ENCODE data around the gene PRDM2.

Gene PRDM2

DNA sequence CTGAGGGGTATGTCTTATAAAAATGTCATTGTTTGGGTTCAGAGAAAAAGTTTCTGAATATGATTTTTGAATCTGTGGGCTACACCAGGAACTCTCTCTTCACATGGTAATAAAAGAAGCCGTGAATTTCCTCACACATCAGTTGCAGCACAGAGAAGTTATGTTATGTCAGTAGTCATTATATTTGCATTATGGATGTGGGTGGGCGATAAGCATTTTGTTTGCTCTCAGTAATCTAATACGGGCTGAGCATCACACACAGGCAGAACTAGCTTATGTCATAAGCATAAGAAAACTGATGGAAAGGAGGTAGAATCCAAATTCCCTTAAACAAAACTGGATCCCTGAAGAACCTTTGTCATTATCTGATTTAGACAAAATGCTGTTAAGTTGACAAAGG is 70.8 kb downstream of the PRDM2 start:
- no peak overlapping the region for H3K4me3 ChIP-seq (ENCODE audit: low read depth in 1 of 5, low read length in 5 of 5)
- no peaks in the 10 kb centered on the region for H3K9me3 ChIP-seq (ENCODE audit: control insufficient read depth in 5 of 5, low read length in 5 of 5)
- peaks cover 3 to 32% (median 16%) of the 10 kb centered on the region in 5 donors for H3K36me3 ChIP-seq (ENCODE audit: control insufficient read depth in 5 of 5, insufficient read depth in 5 of 5, low read length in 5 of 5)
- peaks cover 3 to 13% (median 11%) of the 10 kb centered on the region in 5 donors for H3K4me1 ChIP-seq (ENCODE audit: control insufficient read depth in 5 of 5, insufficient read depth in 5 of 5, low read length in 5 of 5)
- H3K27me3 ChIP-seq (ENCODE audit: control insufficient read depth in 5 of 5, insufficient read depth in 4 of 5, low read length in 5 of 5) = no peaks in the 10 kb centered on the region
- H3K27ac ChIP-seq (ENCODE audit: low read depth, low read length) = no peak overlapping the region
- no peak overlapping the region for H3K9ac ChIP-seq (ENCODE audit: low read length in 5 of 5)

- Histone ChIP-seq H3K9me3 (ENCODE audit: control insufficient read depth in 5 of 5, low read length in 5 of 5) (no peaks in the 10 kb centered on the region), H3K4me3 (ENCODE audit: low read depth in 1 of 5, low read length in 5 of 5) (no peak overlapping the region), H3K27me3 (ENCODE audit: control insufficient read depth in 5 of 5, insufficient read depth in 4 of 5, low read length in 5 of 5) (no peaks in the 10 kb centered on the region), H3K4me1 (ENCODE audit: control insufficient read depth in 5 of 5, insufficient read depth in 5 of 5, low read length in 5 of 5) (peaks cover 3 to 14% (median 9%) of the 10 kb centered on the region in 5 donors), H3K9ac (ENCODE audit: low read length in 5 of 5) (no peak overlapping the region), H3K36me3 (ENCODE audit: control insufficient read depth in 5 of 5, insufficient read depth in 5 of 5, low read length in 5 of 5) (peaks cover 13 to 42% (median 26%) of the 10 kb centered on the region in 5 donors), H3K27ac (ENCODE audit: low read depth, low read length) (no peak overlapping the region)
Measured at GRCh38 chr1:13771745-13772144, 71.8 kb downstream of the PRDM2 start.

DNA sequence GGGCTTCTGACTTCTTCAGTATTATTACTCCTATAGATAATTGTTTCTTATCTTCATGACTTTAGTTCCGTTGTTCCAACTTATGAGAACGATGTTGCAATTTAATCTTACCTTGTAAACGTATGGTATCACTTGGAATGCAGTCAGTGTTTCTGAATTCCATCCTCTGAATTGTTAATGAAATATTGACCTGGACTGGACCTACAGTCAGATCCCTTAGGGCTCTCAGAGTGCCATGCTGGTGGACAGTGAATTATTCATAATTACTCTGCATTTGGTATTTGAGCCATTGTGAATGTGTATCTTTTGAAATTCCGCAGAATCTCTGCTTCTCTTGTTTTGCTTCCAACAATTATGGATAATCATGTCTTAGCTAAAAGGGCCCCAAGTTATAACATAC is 72.3 kb downstream of the PRDM2 start:
- peaks cover 3 to 14% (median 9%) of the 10 kb centered on the region in 5 donors for H3K4me1 ChIP-seq (ENCODE audit: control insufficient read depth in 5 of 5, insufficient read depth in 5 of 5, low read length in 5 of 5)
- H3K9me3 ChIP-seq (ENCODE audit: control insufficient read depth in 5 of 5, low read length in 5 of 5) = no peaks in the 10 kb centered on the region
- no peak overlapping the region for H3K4me3 ChIP-seq (ENCODE audit: low read depth in 1 of 5, low read length in 5 of 5)
- no peaks in the 10 kb centered on the region for H3K27me3 ChIP-seq (ENCODE audit: control insufficient read depth in 5 of 5, insufficient read depth in 4 of 5, low read length in 5 of 5)
- H3K36me3 ChIP-seq (ENCODE audit: control insufficient read depth in 5 of 5, insufficient read depth in 5 of 5, low read length in 5 of 5) = peaks cover 18 to 48% (median 31%) of the 10 kb centered on the region in 5 donors
- no peak overlapping the region for H3K27ac ChIP-seq (ENCODE audit: low read depth, low read length)
- H3K9ac ChIP-seq (ENCODE audit: low read length in 5 of 5) = no peak overlapping the region

DNA sequence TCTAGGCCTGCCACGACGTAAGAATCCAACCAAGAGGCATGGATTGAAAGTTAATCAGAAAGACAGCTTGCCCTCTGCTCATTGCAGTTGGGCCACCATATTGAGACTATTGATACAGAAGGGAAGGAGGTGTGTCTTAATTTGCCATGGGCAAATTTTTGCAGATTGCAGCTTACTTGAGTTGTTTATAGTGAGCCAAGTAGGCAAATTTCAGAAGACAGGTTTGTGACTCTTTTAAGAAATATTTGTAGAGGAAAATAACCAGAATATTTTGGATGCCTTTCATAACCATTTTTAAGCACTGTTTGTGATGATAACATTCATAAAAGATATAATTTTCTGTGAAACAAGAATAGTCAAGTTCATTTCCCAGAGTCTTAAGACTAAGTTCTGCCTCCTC is 74.1 kb downstream of the PRDM2 start:
- H3K4me1 ChIP-seq (ENCODE audit: control insufficient read depth in 5 of 5, insufficient read depth in 5 of 5, low read length in 5 of 5) = peaks cover under 1 to 9% (median 6%) of the 10 kb centered on the region in 5 donors
- no peak overlapping the region for H3K27ac ChIP-seq (ENCODE audit: low read depth, low read length)
- H3K9ac ChIP-seq (ENCODE audit: low read length in 5 of 5) = no peak overlapping the region
- no peak overlapping the region for H3K4me3 ChIP-seq (ENCODE audit: low read depth in 1 of 5, low read length in 5 of 5)
- no peaks in the 10 kb centered on the region for H3K9me3 ChIP-seq (ENCODE audit: control insufficient read depth in 5 of 5, low read length in 5 of 5)
- no peaks in the 10 kb centered on the region for H3K27me3 ChIP-seq (ENCODE audit: control insufficient read depth in 5 of 5, insufficient read depth in 4 of 5, low read length in 5 of 5)
- H3K36me3 ChIP-seq (ENCODE audit: control insufficient read depth in 5 of 5, insufficient read depth in 5 of 5, low read length in 5 of 5) = peaks cover 22 to 64% (median 49%) of the 10 kb centered on the region in 5 donors

- Histone ChIP-seq H3K27ac (ENCODE audit: low read depth, low read length) (no peak overlapping the region), H3K27me3 (ENCODE audit: control insufficient read depth in 5 of 5, insufficient read depth in 4 of 5, low read length in 5 of 5) (no peaks in the 10 kb centered on the region), H3K36me3 (ENCODE audit: control insufficient read depth in 5 of 5, insufficient read depth in 5 of 5, low read length in 5 of 5) (peaks cover 21 to 69% (median 63%) of the 10 kb centered on the region in 5 donors), H3K4me1 (ENCODE audit: control insufficient read depth in 5 of 5, insufficient read depth in 5 of 5, low read length in 5 of 5) (peaks cover 0 to 9% (median 3%) of the 10 kb centered on the region in 5 donors), H3K4me3 (ENCODE audit: low read depth in 1 of 5, low read length in 5 of 5) (no peak overlapping the region), H3K9ac (ENCODE audit: low read length in 5 of 5) (no peak overlapping the region), H3K9me3 (ENCODE audit: control insufficient read depth in 5 of 5, low read length in 5 of 5) (no peaks in the 10 kb centered on the region)
Measured at GRCh38 chr1:13775459-13775858, 75.5 kb downstream of the PRDM2 start.

- Histone ChIP-seq H3K4me3 (ENCODE audit: low read depth in 1 of 5, low read length in 5 of 5) (no peak overlapping the region), H3K27me3 (ENCODE audit: control insufficient read depth in 5 of 5, insufficient read depth in 4 of 5, low read length in 5 of 5) (no peaks in the 10 kb centered on the region), H3K9ac (ENCODE audit: low read length in 5 of 5) (no peak overlapping the region), H3K36me3 (ENCODE audit: control insufficient read depth in 5 of 5, insufficient read depth in 5 of 5, low read length in 5 of 5) (peaks cover 17 to 74% (median 67%) of the 10 kb centered on the region in 5 donors), H3K27ac (ENCODE audit: low read depth, low read length) (no peak overlapping the region), H3K9me3 (ENCODE audit: control insufficient read depth in 5 of 5, low read length in 5 of 5) (no peaks in the 10 kb centered on the region), H3K4me1 (ENCODE audit: control insufficient read depth in 5 of 5, insufficient read depth in 5 of 5, low read length in 5 of 5) (peaks cover 0 to 9% (median 3%) of the 10 kb centered on the region in 5 donors)
Measured at GRCh38 chr1:13775916-13776315, 75.9 kb downstream of the PRDM2 start.

DNA sequence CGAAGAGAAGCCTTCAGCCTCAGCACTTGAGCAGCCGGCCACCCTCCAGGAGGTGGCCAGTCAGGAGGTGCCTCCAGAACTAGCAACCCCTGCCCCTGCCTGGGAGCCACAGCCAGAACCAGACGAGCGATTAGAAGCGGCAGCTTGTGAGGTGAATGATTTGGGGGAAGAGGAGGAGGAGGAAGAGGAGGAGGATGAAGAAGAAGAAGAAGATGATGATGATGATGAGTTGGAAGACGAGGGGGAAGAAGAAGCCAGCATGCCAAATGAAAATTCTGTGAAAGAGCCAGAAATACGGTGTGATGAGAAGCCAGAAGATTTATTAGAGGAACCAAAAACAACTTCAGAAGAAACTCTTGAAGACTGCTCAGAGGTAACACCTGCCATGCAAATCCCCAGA is 78.4 kb downstream of the PRDM2 start:
- Histone ChIP-seq H3K4me3 (ENCODE audit: low read depth in 1 of 5, low read length in 5 of 5) (no peak overlapping the region), H3K9me3 (ENCODE audit: control insufficient read depth in 5 of 5, low read length in 5 of 5) (no peaks in the 10 kb centered on the region), H3K4me1 (ENCODE audit: control insufficient read depth in 5 of 5, insufficient read depth in 5 of 5, low read length in 5 of 5) (peaks cover 3 to 29% (median 21%) of the 10 kb centered on the region in 5 donors), H3K9ac (ENCODE audit: low read length in 5 of 5) (no peak overlapping the region), H3K36me3 (ENCODE audit: control insufficient read depth in 5 of 5, insufficient read depth in 5 of 5, low read length in 5 of 5) (peaks cover 15 to 82% (median 77%) of the 10 kb centered on the region in 5 donors), H3K27me3 (ENCODE audit: control insufficient read depth in 5 of 5, insufficient read depth in 4 of 5, low read length in 5 of 5) (no peaks in the 10 kb centered on the region), H3K27ac (ENCODE audit: low read depth, low read length) (no peak overlapping the region)

GRCh38 chr1:13779930-13780329 is 79.9 kb downstream of the PRDM2 start:
- Histone ChIP-seq H3K27ac (ENCODE audit: low read depth, low read length) (no peak overlapping the region), H3K9ac (ENCODE audit: low read length in 5 of 5) (no peak overlapping the region), H3K4me1 (ENCODE audit: control insufficient read depth in 5 of 5, insufficient read depth in 5 of 5, low read length in 5 of 5) (peaks cover 3 to 37% (median 23%) of the 10 kb centered on the region in 5 donors), H3K9me3 (ENCODE audit: control insufficient read depth in 5 of 5, low read length in 5 of 5) (no peaks in the 10 kb centered on the region), H3K36me3 (ENCODE audit: control insufficient read depth in 5 of 5, insufficient read depth in 5 of 5, low read length in 5 of 5) (peaks cover 10 to 81% (median 72%) of the 10 kb centered on the region in 5 donors), H3K27me3 (ENCODE audit: control insufficient read depth in 5 of 5, insufficient read depth in 4 of 5, low read length in 5 of 5) (no peaks in the 10 kb centered on the region), H3K4me3 (ENCODE audit: low read depth in 1 of 5, low read length in 5 of 5) (no peak overlapping the region)

DNA sequence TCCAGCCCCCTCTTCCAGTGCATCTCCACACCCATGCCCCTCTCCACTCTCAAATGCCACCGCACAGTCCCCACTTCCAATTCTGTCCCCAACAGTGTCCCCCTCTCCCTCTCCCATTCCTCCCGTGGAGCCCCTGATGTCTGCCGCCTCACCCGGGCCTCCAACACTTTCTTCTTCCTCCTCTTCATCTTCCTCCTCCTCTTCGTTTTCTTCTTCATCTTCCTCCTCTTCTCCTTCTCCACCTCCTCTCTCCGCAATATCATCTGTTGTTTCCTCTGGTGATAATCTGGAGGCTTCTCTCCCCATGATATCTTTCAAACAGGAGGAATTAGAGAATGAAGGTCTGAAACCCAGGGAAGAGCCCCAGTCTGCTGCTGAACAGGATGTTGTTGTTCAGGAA is 80.8 kb downstream of the PRDM2 start:
- peaks cover 0 to 30% (median 18%) of the 10 kb centered on the region in 5 donors for H3K4me1 ChIP-seq (ENCODE audit: control insufficient read depth in 5 of 5, insufficient read depth in 5 of 5, low read length in 5 of 5)
- H3K27ac ChIP-seq (ENCODE audit: low read depth, low read length) = no peak overlapping the region
- peaks cover 10 to 78% (median 69%) of the 10 kb centered on the region in 5 donors for H3K36me3 ChIP-seq (ENCODE audit: control insufficient read depth in 5 of 5, insufficient read depth in 5 of 5, low read length in 5 of 5)
- H3K9ac ChIP-seq (ENCODE audit: low read length in 5 of 5) = no peak overlapping the region
- H3K27me3 ChIP-seq (ENCODE audit: control insufficient read depth in 5 of 5, insufficient read depth in 4 of 5, low read length in 5 of 5) = no peaks in the 10 kb centered on the region
- no peak overlapping the region for H3K4me3 ChIP-seq (ENCODE audit: low read depth in 1 of 5, low read length in 5 of 5)
- no peaks in the 10 kb centered on the region for H3K9me3 ChIP-seq (ENCODE audit: control insufficient read depth in 5 of 5, low read length in 5 of 5)

DNA sequence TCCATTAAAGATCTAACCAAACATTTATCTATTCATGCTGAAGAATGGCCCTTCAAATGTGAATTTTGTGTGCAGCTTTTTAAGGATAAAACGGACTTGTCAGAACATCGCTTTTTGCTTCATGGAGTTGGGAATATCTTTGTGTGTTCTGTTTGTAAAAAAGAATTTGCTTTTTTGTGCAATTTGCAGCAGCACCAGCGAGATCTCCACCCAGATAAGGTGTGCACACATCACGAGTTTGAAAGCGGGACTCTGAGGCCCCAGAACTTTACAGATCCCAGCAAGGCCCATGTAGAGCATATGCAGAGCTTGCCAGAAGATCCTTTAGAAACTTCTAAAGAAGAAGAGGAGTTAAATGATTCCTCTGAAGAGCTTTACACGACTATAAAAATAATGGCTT is 81.2 kb downstream of the PRDM2 start:
- H3K27ac ChIP-seq (ENCODE audit: low read depth, low read length) = no peak overlapping the region
- no peaks in the 10 kb centered on the region for H3K27me3 ChIP-seq (ENCODE audit: control insufficient read depth in 5 of 5, insufficient read depth in 4 of 5, low read length in 5 of 5)
- H3K9me3 ChIP-seq (ENCODE audit: control insufficient read depth in 5 of 5, low read length in 5 of 5) = no peaks in the 10 kb centered on the region
- peaks cover 0 to 30% (median 17%) of the 10 kb centered on the region in 5 donors for H3K4me1 ChIP-seq (ENCODE audit: control insufficient read depth in 5 of 5, insufficient read depth in 5 of 5, low read length in 5 of 5)
- peaks cover 8 to 73% (median 65%) of the 10 kb centered on the region in 5 donors for H3K36me3 ChIP-seq (ENCODE audit: control insufficient read depth in 5 of 5, insufficient read depth in 5 of 5, low read length in 5 of 5)
- no peak overlapping the region for H3K4me3 ChIP-seq (ENCODE audit: low read depth in 1 of 5, low read length in 5 of 5)
- no peak overlapping the region for H3K9ac ChIP-seq (ENCODE audit: low read length in 5 of 5)
